K562 (cell line): ENCODE results near the gene EHD2. TPM values are rescaled to one million over a fixed set of nuclear protein-coding genes. Genes with fewer than 3 reads are reported as not detected.

Experiments
- ARNT ChIP-seq, 2 experiments: fragments of 450-650 bp; IDR thresholded peaks; 2 replicates each; pipeline ENCODE4 v1.6.1; 2016; ENCODE audit warnings: mild to moderate bottlenecking in 1 of 2
- C11orf30 ChIP-seq: fragments of 450-650 bp; IDR thresholded peaks from 2 replicates; pipeline ENCODE4 v1.6.1; 2016; ENCODE audit warnings: low read depth, mild to moderate bottlenecking
- CBFB ChIP-seq: sonication (generic); formaldehyde crosslinking; IDR thresholded peaks from 2 replicates; pipeline ENCODE4 v1.4.0; 2020; ENCODE audit warnings: mild to moderate bottlenecking, missing genetic modification reagents
- CREB1 ChIP-seq, 2 experiments: sonication (generic) in 1 of 2; formaldehyde crosslinking in 1 of 2; IDR thresholded peaks; 2 replicates each; pipeline versions ENCODE4 v1.6.1 to v1.8.0; 2012 to 2022; ENCODE audit warnings: inconsistent platforms in 1 of 2, mild to moderate bottlenecking in 1 of 2, missing genetic modification reagents in 1 of 2, moderate library complexity in 1 of 2
- CSDE1 ChIP-seq, 2 experiments: fragments of 450-650 bp; IDR thresholded peaks; 2 replicates each; pipeline ENCODE4 v1.6.1; 2016; ENCODE audit warnings: mild to moderate bottlenecking in 1 of 2
- DIDO1 ChIP-seq: fragments of 450-650 bp; IDR thresholded peaks from 2 replicates; pipeline ENCODE4 v1.6.1; 2016; ENCODE audit warnings: low read depth, missing biosample characterization, missing genetic modification characterization
- ELF2 ChIP-seq: fragments of 250-450 bp; sonication (Bioruptor Pico); IDR thresholded peaks from 2 replicates; pipeline ENCODE4 v1.5.0; 2021; ENCODE audit warnings: mild to moderate bottlenecking
- FIP1L1 ChIP-seq: fragments of 200-400 bp; formaldehyde crosslinking; IDR thresholded peaks from 2 replicates; pipeline ENCODE4 v1.6.1; 2018; ENCODE audit warnings: mild to moderate bottlenecking, low read depth, low read length; ENCODE audit not compliant: poor library complexity, severe bottlenecking
- GABPB1 ChIP-seq: sonication (generic); formaldehyde crosslinking; IDR thresholded peaks from 2 replicates; pipeline ENCODE4 v1.8.0; 2022; ENCODE audit warnings: mild to moderate bottlenecking, missing genetic modification reagents
- HES1 ChIP-seq: fragments of 450-650 bp; IDR thresholded peaks from 2 replicates; pipeline ENCODE4 v1.6.1; 2016; ENCODE audit warnings: low read depth, mild to moderate bottlenecking, moderate library complexity
- MAX ChIP-seq: sonication (generic); formaldehyde crosslinking; IDR thresholded peaks from 2 replicates; pipeline ENCODE4 v1.9.0; 2022; ENCODE audit warnings: mild to moderate bottlenecking, missing genetic modification reagents
- NCOA2 ChIP-seq, 2 experiments: fragments of 450-650 bp; IDR thresholded peaks; 2 replicates each; pipeline ENCODE4 v1.6.1; 2018; ENCODE audit warnings: mild to moderate bottlenecking in 2 of 2, moderate library complexity in 1 of 2; ENCODE audit not compliant: partially characterized antibody in 2 of 2
- NR2F6 ChIP-seq: fragments of 450-650 bp; formaldehyde crosslinking; IDR thresholded peaks from 2 replicates; pipeline ENCODE4 v1.4.0; 2020; ENCODE audit warnings: mild to moderate bottlenecking
- NUFIP1 ChIP-seq: fragments of 450-650 bp; IDR thresholded peaks from 2 replicates; pipeline ENCODE4 v1.6.1; 2018; ENCODE audit not compliant: partially characterized antibody
- PRPF4 ChIP-seq: fragments of 200-400 bp; formaldehyde crosslinking; IDR thresholded peaks from one replicate; pipeline ENCODE4 v1.6.1; 2017; ENCODE audit warnings: low read length, low read depth, mild to moderate bottlenecking; ENCODE audit not compliant: insufficient read depth, poor library complexity, severe bottlenecking
- SNIP1 ChIP-seq: fragments of 450-650 bp; IDR thresholded peaks from 2 replicates; pipeline ENCODE4 v1.7.1; 2017; ENCODE audit warnings: low read depth, mild to moderate bottlenecking
- TCF3 ChIP-seq: sonication (generic); formaldehyde crosslinking; IDR thresholded peaks from 2 replicates; pipeline ENCODE4 v1.4.0; 2020; ENCODE audit warnings: mild to moderate bottlenecking, missing genetic modification reagents
- ZBTB11 ChIP-seq, 3 experiments: fragments of 200-800 bp in 1 of 3; fragments of 250-450 bp in 1 of 3; fragments of 450-650 bp in 1 of 3; sonication (Bioruptor Pico) in 1 of 3; sonication (Bioruptor generic) in 1 of 3; formaldehyde crosslinking in 1 of 3; IDR thresholded peaks; 2 replicates each; pipeline versions ENCODE4 v1.6.1 to v1.8.0; 2016 to 2022; ENCODE audit warnings: mild to moderate bottlenecking in 2 of 3, missing genetic modification characterization in 2 of 3, missing compliant biosample characterization in 1 of 3, moderate library complexity in 1 of 3
- ZNF133 ChIP-seq: fragments of 250-450 bp; sonication (Bioruptor Pico); IDR thresholded peaks from 2 replicates; pipeline ENCODE4 v1.4.0; 2020; ENCODE audit warnings: mild to moderate bottlenecking
- ZNF408 ChIP-seq: fragments of 250-450 bp; sonication (Bioruptor Pico); IDR thresholded peaks from 2 replicates; pipeline ENCODE4 v1.4.0; 2020; ENCODE audit warnings: low read depth, mild to moderate bottlenecking, moderate library complexity
- ZNF444 ChIP-seq: fragments of 250-450 bp; sonication (Bioruptor Pico); IDR thresholded peaks from 2 replicates; pipeline ENCODE4 v1.4.0; 2020; ENCODE audit warnings: mild to moderate bottlenecking, moderate library complexity
- ZNF583 ChIP-seq: fragments of 250-450 bp; sonication (Bioruptor Pico); IDR thresholded peaks from 2 replicates; pipeline ENCODE4 v1.4.0; 2020
- polyA plus RNA-seq, 8 experiments: library from polyadenylated mRNA; depleted of rRNA in 4 of 8; stranded (reverse) in 5 of 8; unstranded in 3 of 8; fragments of >200 nt; fragmentation: Nextera tagmentation in 2 of 8; fragmentation: Illumina TruSeq in 1 of 8; extraction: Ambion mirVana in 2 of 8; extraction: Trizol in 1 of 8; gene quantifications; 2 replicates each; pipeline versions ENCODE4 v1.2.1 to v1.2.3, GENCODE V29; 2011 to 2014; ENCODE audit warnings: inconsistent platforms in 1 of 8, missing spikeins in 1 of 8
- total RNA-seq, 7 experiments: library from RNA; depleted of rRNA in 6 of 7; stranded (reverse); fragments of >200 nt in 6 of 7; fragmentation: Illumina TruSeq in 2 of 7; extraction: Trizol in 2 of 7; gene quantifications; 2 replicates each; pipeline versions ENCODE4 v1.2.1 to v1.2.3, GENCODE V29; 2011 to 2021; ENCODE audit warnings: low replicate concordance in 1 of 7
- TF ChIP-seq, protein P1 (sequence below): fragments of 250-450 bp; sonication (Bioruptor Pico); IDR thresholded peaks from 2 replicates; pipeline ENCODE4 v1.4.0; 2020; ENCODE audit warnings: borderline replicate concordance

EHD2 gene
- total and polyA plus RNA-seq, 9 of the 15 experiments (the other 6 are each of a cell fraction or from before 2014, with no cell fraction given), result 1.7 to 32.2 (median 3.0) TPM

GRCh38 chr19:47707135-47707925 lies 5.9 kb upstream of the EHD2 start (continued):
- TF ChIP-seq ZNF444 (CRISPR knock-in tag) (no peak), ELF2 (CRISPR knock-in tag) (no peak), ZNF133 (CRISPR knock-in tag) (no peak), C11orf30 (no peak), MAX (CRISPR knock-in tag) (no peak), TCF3 (no peak), PRPF4 (no peak), DIDO1 (tag) (no peak), CREB1 (IDR thresholded peaks at IDR 0.05) (no peak), CREB1 (CRISPR knock-in tag; IDR thresholded peaks at IDR 0.05) (no peak), SNIP1 (no peak), CBFB (CRISPR knock-in tag) (no peak), FIP1L1 (no peak), ZNF583 (no peak), ZNF408 (CRISPR knock-in tag) (no peak), NUFIP1 (no peak), NR2F6 (CRISPR knock-in tag) (no peak), CSDE1 (IDR thresholded peaks at IDR 0.05) (no peak), GABPB1 (CRISPR knock-in tag) (peak; percentile 74; the same call in 1 of the 2 replicates), ARNT (IDR thresholded peaks at IDR 0.05) (0 out of 4 replicates have a peak, but pooled peaks of 1 of the 2 experiments have one; percentile 29), HES1 (no peak), NCOA2 (IDR thresholded peaks at IDR 0.05; ENCODE audit: partially characterized antibody in 2 of 2) (no peak), ZBTB11 (CRISPR knock-in tag; IDR thresholded peaks at IDR 0.05) (peak in 2 of 3 experiments; percentile 72 to 96; a peak in 4 of 6 replicates)
- TF ChIP-seq, protein P1, sequence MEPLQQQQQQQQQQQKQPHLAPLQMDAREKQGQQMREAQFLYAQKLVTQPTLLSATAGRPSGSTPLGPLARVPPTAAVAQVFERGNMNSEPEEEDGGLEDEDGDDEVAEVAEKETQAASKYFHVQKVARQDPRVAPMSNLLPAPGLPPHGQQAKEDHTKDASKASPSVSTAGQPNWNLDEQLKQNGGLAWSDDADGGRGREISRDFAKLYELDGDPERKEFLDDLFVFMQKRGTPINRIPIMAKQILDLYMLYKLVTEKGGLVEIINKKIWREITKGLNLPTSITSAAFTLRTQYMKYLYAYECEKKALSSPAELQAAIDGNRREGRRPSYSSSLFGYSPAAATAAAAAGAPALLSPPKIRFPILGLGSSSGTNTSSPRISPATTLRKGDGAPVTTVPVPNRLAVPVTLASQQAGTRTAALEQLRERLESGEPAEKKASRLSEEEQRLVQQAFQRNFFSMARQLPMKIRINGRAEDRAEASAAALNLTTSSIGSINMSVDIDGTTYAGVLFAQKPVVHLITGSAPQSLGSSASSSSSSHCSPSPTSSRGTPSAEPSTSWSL (CRISPR knock-in tag), result no peak
